Uterus (tissue), 2 donors: ENCODE results near the gene NPPC.

Source experiments
- POLR2A ChIP-seq, 2 donors: fragments of 450-650 bp; IDR thresholded peaks; one replicate each; pipeline ENCODE4 v1.6.1; 2016; ENCODE audit warnings: antibody characterized with exemption in 2 of 2, mild to moderate bottlenecking in 1 of 2, moderate library complexity in 1 of 2
- TF ChIP-seq, protein P1 (sequence below), 4 experiments: fragments of 200-600 bp in 2 of 4; fragments of 450-650 bp in 2 of 4; sonication (generic) in 2 of 4; IDR thresholded peaks; one replicate each; pipeline ENCODE4 v1.5.1; 2016 to 2019; ENCODE audit warnings: antibody characterized with exemption in 4 of 4, mild to moderate bottlenecking in 2 of 4, moderate library complexity in 1 of 4

DNA sequence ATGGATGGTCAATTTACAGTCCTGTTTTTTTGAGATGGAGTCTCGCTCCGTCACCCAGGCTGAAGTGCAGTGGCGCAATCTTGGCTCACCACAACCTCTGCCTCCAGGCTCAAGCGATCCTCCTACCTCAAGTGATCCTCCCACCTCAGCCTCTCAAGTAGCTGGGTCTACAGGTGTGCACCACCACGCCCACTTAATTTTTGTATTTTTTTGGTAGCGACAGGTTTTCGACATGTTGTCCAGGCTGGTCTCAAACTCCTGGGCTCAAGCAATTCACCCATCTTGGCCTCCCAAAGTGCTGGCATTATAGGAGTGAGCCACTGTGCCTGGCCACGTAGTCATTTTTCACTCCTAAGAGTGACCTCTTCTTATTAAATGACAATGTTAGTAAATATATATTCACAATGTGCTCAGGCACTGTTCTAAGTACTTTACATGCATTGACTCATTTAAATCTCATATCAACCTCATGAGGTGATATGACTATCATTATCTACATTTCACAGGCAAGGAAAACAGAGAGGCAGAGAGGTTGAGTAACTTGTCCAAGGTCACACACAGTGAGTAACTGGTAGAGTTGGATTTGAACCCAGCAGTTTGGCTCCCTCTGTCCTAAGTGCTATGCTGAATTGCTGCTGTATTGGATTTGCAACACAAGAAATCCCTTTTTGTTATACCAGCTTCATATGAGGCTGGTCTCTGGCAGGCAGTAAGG is 29.7 kb upstream of the NPPC start:
- TF ChIP-seq POLR2A (IDR thresholded peaks at IDR 0.05) = no peak
- TF ChIP-seq, protein P1, sequence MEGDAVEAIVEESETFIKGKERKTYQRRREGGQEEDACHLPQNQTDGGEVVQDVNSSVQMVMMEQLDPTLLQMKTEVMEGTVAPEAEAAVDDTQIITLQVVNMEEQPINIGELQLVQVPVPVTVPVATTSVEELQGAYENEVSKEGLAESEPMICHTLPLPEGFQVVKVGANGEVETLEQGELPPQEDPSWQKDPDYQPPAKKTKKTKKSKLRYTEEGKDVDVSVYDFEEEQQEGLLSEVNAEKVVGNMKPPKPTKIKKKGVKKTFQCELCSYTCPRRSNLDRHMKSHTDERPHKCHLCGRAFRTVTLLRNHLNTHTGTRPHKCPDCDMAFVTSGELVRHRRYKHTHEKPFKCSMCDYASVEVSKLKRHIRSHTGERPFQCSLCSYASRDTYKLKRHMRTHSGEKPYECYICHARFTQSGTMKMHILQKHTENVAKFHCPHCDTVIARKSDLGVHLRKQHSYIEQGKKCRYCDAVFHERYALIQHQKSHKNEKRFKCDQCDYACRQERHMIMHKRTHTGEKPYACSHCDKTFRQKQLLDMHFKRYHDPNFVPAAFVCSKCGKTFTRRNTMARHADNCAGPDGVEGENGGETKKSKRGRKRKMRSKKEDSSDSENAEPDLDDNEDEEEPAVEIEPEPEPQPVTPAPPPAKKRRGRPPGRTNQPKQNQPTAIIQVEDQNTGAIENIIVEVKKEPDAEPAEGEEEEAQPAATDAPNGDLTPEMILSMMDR (IDR thresholded peaks at IDR 0.05) = no peak
